NCI-H128 (cell line): ENCODE results near the gene CD2BP2.

Source experiments
- DNase-seq: peaks from one replicate; lab custom pipeline; 2025; ENCODE audit not compliant: unreplicated experiment; lab: John Stamatoyannopoulos, UW

CD2BP2 gene

DNA sequence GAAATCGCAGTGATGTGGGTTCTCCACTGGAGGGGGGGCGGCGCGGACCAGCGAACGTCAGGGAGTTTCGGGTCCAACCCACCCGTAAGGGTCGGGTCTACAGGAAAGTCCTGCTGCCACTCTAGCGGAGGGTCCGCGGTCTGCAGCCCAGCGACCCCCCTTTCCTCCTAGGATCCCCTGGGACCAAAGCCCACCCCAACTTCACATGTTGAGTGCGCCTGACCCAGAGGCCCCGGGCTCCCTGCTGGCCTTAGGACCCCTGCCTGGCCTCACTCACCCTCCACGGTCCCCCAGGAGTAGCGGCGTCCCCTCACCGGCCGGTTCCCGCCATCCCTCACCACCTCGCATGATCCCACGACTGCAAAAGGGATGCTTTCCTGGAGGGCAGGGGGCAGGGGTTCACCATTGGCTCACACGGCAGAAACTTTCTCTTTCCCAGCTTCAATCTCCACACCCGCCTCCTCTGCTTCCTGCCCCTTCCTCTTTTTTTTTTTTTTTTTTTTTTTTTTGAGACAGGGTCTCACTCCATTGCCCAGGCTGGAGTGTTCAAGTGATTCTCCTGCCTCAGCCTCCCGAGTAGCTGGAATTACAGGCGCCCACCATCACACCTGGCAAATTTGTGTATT lies 24.2 kb upstream of the CD2BP2 start:
- DNase-seq: no peak

DNA sequence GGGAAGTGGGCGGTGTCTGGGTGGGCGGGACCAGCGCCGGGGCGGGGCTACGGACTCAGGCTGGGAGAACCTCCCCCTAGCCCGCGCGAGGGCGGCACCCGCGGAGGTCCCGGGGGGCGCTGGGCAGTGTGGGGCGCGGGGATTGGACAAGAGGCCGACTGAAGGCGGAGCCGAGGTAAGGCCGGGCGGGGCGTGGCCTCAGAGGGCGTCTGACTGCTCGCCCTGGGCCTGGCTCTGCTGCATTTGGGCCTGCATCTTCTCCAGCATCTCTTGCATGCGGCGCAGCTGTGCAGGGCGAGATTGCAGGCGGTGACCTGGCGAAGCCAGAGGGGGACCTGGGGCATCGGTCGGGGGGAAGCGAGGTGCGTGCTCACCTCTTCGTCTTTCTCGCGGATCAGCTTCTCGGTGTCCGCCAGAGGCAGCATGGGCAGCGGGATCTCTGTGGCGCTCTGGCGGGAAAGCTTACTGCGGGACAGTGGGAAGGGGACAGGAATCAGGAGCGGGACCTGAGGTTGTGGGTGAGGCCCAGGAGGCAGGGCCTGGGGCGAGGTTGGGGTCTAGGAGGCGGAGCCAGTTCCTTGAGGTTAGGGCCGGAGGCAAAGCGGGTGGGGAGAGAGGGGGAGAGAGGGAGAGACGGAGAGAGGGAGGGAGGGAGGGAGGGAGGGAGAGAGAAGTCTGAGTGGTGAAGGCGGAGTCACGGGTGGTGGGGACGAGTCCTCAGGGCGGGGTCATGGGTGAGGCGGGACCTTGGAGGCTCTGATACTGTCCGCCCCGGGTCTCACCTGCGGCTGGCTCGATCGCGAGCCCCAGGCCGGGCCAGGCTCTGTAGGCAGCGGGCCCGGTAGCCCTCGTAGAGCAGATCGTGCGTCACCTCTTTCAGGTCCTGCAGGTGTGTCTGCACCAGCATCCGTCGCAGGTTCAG lies 23.4 kb upstream of the CD2BP2 start:
- peak; percentile 90 for DNase-seq

DNA sequence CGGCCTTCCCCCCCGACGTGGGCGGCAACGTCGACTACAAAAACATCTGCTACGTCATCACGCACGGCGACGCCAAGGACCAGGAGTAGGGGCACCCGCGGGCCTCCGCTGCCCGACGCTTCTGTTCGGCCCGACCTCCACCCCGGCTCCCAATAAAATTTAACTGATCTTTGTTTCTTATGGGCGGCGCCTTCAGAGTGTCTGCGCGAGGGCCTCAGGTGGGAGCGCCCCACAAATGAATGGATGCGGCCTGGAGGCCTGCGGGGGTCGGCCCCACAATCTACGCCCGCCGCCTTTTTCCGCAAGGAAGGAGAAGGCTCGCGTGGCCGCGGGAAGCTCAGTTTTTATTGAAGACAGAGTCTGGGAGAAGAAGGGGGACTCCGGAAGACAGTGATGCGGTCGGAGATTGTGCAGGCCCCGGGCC lies 22.7 kb upstream of the CD2BP2 start:
- DNase-seq: peak; percentile 72

DNA sequence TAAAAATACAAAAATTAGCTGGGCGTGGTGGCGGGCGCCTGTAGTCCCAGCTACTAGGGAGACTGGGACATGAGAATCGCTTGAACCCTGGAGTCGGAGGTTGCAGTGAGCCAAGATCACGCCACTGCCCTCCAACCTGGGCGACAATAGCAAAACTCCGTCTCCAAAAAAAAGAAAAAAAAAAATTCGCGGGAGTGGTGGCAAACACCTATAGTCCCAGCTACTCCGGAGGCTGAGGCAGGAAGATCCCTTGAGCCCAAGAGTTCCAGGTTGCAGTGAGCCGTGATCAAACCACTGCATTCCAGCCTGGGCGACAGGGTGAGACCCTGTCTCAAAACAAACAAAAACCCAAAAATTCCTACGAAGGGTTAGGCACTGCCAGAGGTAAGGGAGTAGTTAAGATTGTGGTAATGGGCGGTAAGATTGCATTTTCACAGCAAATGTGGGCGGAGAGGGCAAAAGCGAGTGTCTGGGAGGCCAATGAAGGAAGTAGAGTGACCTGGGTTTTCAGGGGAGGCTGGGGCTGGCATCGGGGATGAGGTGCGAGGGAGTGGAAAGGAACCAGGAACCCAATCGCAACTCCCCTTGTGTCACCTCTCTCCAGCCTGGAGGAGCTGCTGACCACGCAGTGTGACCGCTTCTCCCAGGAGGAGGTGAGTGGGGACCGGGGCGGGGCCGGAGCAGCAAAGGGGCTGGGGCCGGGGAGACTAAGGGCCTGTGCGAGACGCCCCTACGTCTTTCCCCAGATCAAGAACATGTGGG lies 22.1 kb upstream of the CD2BP2 start:
- DNase-seq: no peak

DNA sequence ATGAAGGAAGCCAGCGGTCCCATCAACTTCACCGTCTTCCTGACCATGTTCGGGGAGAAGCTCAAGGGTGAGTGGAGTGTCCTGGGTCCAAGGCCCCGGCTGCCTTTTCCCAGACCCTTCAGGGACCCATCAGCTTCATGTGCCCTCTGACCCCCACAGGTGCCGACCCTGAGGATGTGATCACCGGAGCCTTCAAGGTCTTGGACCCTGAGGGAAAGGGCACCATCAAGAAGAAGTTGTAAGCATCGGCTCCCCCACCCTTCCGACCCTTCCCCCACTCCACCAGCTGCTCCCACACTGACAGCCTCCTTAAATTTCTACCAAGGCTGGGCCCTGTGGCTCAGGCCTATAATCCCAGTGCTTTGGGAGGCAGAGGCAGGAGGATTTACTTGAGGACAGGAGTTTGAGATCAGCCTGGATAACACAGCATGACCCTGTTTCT lies 21.4 kb upstream of the CD2BP2 start:
- DNase-seq: no peak

DNA sequence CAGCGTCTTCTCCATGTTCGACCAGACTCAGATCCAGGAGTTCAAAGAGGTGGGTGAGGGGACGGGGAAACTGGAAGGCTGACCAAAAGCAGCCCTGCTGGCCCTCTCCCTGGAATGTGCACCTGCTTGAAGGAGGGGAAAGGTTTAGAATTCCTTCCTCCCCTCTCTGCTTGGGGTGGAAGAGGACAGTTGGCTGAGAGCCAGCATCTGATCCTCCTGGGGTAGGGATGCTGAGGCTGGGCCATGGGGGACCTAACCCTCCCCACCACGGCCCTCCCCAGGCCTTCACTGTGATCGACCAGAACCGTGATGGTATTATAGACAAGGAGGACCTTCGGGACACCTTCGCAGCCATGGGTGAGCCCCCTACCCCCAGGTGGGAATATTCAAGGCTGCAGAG lies 20.8 kb upstream of the CD2BP2 start:
- DNase-seq: no peak

DNA sequence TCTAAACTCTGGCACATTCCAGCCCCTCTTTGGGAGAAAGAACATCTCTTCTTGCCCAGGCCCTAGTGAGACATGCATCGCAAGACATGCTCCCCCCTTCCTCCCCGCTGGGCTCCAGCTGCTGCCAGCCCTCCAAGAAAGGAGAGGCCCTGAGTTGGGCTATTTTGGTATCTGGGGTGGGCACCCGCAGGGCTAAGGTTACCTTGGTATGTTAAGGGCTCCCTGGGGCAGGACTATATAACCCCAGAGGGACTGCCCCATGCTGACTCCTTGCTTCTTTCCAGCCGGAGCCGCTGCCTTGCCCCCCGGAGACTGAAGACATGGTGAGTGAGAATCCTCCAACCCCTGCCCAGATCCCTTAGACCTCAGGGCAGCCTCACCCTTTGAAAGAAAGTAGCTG lies 19.4 kb upstream of the CD2BP2 start, which contains the start of gene MYL11:
MYL11 (plus strand) TSS at position 265 of the 400 bp plus-strand sequence; CDS start at position 321, 56 bp downstream.
- no peak for DNase-seq

DNA sequence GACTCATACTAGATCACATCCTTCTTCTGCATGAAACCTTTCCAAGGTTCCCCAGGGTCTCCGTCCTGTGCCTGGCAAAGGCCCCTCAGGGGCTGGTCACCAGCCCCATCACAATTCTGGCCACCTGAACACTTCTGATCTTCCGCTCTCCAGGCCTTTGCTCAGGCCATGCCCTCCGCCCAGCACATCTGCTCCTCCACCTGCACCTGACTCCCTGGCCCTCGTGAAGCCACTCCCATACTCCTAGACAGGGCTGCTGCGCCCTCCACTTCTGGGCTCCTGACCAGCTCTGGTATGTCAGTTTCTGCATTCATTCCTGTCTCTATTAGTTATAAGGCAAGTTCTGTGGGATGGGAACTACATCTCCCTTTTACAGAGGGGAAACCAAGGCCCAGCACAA lies 17.6 kb upstream of the CD2BP2 start:
- no peak for DNase-seq

DNA sequence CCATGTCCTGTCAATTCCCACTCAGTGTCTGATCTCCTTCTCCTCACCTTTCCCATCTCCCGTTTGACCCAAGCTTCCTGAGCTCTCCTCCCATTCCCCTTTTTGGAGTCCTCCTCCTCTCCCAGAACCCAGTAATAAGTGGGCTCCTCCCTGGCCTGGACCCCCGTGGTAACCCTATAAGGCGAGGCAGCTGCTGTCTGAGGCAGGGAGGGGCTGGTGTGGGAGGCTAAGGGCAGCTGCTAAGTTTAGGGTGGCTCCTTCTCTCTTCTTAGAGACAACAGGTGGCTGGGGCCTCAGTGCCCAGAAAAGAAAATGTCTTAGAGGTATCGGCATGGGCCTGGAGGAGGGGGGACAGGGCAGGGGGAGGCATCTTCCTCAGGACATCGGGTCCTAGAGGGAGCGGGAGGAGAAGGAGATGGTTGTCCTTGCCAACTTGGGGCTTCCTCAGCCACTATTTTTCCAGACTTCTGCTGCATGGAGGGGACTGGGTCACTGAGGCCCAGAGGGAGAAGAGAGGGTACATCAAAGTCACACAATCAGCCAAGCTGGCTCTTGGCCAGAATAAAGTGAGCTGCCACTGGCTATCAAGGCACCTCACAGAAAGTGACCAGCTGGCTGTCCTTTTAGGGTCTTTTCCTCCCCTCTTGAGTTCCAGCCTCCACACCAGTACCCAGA lies 17.1 kb upstream of the CD2BP2 start:
- DNase-seq: no peak

DNA sequence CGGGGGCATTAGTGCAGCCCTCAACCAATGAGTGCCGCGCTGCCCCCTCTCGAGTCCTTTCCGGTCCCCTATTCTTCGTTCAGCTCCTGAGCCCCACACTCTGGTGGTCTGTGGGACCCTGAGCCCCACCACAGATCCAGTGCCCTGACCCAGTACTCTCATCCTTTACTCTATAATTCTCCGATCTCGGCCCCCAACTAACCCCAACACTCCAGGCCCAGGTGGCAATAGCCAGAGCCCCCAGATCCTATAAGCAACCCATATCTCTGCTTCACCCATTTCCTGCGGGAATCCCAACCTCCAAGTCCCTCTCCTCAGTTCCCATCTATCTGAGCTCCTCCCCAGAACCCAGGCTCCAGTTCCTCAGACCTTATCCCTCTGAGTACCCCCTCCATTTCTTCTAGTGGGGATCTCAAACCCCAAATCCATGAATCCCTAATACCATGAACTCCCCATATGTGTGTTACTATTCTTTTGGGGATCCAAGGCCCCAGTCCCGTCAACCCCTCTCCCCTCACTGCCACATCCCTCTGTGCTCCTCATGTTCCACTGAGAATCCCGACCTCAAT lies 16.2 kb upstream of the CD2BP2 start:
- DNase-seq: no peak

DNA sequence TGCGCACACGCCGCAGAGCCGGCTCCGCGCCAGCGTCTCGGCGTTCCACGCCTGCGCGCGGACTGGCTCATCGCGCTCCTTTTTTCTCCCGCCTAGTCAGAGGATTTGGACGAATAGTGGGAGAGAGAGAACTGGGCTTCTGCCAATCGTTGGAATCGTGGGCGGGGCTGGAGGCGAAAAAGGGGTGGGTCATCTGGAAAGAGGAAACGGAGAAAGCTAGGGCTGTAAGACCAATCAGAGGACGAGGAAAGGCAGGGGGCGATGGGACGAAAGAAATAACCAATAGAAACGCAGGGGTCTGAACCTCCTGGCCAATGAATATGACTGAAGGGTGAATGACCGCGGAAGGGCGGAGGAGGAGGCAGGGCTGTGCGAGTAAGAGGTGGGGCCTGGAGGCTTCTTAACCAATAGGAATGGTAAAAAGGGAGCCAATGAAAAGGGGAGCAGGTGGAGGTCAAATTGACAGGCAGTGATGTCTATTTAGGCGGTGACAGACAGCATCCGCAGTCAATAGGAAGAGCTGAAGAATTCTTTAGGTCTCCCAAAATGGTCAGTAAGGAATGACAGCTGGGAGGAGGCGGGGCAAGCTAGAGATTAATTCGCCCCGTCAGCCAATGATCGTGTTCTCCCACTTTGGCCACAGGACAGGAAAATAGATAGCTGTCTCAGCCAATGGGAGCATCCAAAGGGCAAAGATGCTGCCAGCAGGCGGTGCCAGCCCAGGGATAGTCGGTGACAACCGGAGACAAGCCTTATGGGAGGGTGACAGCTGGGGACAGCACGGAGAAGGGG lies 15.5 kb upstream of the CD2BP2 start, which contains the start of gene TBC1D10B:
TBC1D10B (minus strand) TSS at position 39 of the 792 bp plus-strand sequence. CDS start 311 bp downstream, outside the sequence.
- DNase-seq: peak; percentile 98

DNA sequence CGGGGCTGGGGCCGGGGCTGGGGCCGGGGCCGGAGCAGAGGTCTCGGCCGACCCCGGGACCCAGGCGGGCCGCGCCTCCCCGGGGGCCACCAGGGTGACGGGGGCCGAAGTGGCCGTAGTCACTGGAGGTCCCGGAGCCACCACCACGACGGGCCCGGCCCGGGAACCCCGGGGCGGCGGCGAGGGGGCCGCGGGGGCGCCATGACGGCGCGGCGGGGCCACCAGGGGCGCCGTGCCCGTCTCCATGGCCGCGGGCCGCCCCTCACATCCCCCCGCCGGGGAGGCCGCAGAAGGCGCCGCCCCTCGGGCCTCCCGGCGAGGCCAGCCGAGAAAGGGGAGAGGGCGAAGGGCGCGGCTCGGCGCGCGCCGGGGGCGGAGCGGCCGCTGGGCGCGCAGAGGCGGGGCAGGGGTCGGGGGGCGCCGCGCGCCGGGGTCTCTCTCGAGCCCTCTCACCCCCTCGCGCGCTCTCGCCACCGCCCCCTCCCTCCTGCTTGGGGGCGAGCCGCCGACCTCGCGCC lies 14.9 kb upstream of the CD2BP2 start:
- no peak for DNase-seq

DNA sequence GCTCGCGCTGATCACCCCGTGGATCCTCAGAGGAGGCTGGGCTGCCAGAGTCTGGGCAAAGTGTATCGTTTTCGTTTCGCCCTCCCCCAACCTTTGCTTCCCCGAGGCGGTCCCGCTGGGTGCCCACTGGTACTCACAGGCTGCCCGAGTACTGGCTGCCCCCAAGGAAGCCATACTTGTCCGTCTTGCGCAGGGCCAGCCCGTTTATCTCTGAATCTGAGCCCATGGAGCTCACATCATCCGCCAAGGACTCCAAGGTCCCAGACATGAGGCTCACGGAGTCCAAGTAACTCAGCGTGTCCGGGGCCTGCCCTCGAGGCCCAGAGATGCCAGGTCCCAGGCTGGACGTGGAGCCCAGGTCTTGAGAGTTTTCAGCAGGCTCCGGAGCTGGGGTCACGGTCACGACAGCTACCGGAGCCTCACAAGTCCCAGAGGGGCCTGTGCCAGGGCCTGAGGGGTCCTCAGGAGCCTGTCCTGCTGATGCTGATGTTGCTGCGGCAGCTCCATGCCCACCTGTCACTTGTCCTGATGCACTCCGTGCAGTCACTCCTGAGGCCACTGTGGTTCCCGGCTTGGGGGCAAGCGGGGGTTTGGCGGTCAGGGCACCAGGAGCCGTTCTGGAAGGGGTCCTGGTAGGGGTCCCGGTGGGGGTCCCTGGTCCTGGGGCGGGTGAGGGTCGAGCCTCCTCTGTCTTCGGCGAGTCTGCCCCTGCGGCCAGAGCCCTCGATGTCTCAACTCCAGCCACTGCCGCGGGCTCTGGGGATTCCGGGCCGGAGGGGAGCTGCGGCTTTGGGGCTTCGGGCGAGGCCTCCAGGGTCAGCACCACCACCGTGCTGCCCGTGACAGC lies 14.2 kb upstream of the CD2BP2 start:
- no peak for DNase-seq

DNA sequence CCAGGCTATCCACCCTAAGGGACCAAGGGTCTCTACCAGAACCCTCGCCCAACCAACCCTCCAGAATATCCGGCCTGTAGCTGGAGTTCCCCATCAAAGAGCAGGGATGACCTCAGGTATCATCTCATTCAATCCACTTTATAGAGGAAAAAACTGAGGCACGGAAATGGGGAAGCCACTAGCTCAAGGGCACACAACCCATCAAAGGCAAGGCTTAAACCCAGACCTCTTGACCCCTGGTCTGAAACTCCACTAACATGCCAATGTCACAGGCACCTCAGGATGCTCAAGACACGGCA lies 13.6 kb upstream of the CD2BP2 start:
- no peak for DNase-seq

DNA sequence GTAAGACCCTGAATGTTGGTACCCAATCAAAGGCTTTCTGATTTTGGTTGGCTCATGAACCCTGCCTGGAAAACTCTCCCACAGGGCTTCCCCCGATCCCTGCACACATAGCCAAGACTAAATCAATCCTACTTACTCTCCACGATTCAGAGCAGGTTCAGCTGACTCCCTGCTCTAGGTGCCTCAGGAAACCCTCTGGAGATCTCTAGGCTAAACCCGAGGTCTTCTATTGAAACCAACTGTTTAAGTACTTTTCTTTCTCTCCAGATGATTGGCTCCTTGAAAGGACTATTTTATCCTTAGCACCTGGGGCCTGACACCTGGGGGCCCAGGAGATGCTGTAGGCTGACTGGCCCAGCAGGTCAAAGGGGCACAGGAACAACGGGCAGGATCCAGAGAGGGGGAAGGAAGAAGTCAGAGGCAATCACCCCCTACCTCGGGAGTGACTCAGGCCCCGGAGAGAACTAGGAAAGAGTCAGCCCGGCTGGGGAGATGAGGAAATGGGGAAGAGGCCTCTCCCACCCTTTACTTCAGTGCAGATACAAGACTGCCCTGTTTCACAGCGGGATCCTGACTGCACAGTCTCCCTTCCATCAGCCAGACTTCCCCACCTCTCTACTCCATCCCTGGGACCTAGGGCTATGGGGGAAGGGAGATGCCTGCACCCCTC lies 13.1 kb upstream of the CD2BP2 start:
- DNase-seq: no peak

DNA sequence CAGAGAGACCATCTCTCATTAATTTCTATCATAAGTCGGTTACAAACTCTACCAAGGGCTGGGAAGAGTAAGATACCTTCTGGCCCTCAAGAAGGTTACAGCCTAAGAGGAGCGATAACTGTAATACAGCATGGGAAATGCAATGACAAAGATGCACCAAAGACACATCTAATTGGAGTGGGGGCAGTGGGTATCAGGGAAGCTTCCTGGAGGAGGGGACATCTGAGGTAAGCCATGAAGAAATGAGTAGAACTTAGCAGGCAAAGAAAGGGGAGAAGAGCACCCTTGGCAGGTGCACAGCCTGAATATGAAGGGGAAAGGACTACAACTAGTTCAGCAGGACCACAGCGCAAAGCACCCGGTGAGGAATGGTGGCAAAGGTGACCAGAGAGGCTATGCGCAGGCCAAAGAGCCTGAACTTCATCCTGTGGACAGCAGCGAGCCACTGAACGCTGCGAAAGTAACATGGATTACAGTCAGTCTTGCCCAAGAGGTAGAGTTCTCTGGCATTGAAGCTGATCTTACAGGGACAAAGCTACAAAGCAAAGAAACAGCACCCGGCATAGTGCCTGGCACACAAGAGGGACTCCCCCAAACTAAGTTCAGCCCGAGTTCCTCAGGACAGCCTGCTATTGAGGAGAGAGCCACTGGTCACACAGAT lies 12.4 kb upstream of the CD2BP2 start:
- DNase-seq: no peak

DNA sequence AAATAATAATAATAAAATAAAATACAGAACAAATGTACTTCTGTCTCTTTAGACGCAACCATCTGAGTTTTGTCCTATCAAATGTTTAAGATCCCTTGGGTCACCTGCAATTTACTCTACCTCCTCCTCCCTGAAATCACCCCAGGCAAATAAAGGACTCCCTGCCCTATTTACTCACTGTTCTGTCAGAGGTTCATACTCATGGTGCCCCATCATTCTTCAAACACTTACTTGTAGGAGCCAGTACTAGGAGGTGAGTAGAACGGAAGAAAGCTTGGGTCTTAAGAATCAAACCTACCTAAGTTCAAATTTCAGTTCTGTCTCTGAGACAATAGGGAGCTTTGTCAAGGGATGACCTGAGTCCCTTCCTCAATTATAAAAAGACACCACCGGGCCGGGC lies 11.4 kb upstream of the CD2BP2 start:
- no peak for DNase-seq

DNA sequence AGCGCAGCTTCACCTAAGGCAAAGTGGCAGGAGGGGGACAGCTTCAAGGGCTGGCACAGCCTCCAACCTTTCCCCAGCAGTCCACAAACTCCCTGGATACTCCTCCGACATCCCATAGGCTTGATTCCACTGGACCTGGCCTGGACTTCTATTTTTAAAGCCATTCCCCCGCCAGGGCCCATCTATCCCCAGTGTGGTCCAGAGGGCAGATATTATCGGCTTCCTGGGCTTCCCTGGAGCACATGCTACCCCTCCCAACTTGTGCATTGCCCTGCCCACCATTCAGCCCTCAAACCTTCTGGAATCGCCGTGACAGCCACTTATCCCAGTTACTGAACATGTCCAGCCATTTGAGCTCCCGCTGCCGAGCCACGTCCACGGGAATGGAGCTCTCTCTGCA lies 10.1 kb upstream of the CD2BP2 start:
- no peak for DNase-seq
